H9 (cell line): ENCODE data around the gene TRPM2. TPM values are rescaled to one million over a fixed set of nuclear protein-coding genes. Genes with fewer than 3 reads are reported as not detected.
A peak's percentile ranks its signal among the peaks of the same experiment; 100 is the strongest.

ENCODE experiments used
- DNase-seq: peaks from one replicate; pipeline ENCODE4 v3.0.0-alpha.2; 2017
- H2AFZ ChIP-seq: one replicate; pipeline ENCODE4 v1.6.1; 2013; ENCODE audit warnings: mild to moderate bottlenecking, low read length, control low read depth, moderate library complexity
- H2AK5ac ChIP-seq: 2 replicates; pipeline ENCODE4 v1.6.1; 2013; ENCODE audit warnings: low read length, control low read depth, mixed read lengths; ENCODE audit not compliant: insufficient read length
- H2BK120ac ChIP-seq: one replicate; pipeline ENCODE4 v1.6.1; 2013; ENCODE audit warnings: low read depth, mild to moderate bottlenecking, low read length, control low read depth, inconsistent platforms; ENCODE audit not compliant: poor library complexity, severe bottlenecking
- H2BK12ac ChIP-seq: 2 replicates; pipeline ENCODE4 v1.6.1; 2013; ENCODE audit warnings: low read length, control low read depth, mixed read lengths, low read depth; ENCODE audit not compliant: insufficient read length
- H2BK15ac ChIP-seq: 2 replicates; pipeline ENCODE4 v1.6.1; 2013; ENCODE audit warnings: low read depth, low read length, control low read depth
- H2BK20ac ChIP-seq: one replicate; pipeline ENCODE4 v1.6.1; 2013; ENCODE audit warnings: low read depth, mild to moderate bottlenecking, low read length, control low read depth, inconsistent platforms; ENCODE audit not compliant: poor library complexity, severe bottlenecking
- H2BK5ac ChIP-seq: 2 replicates; pipeline ENCODE4 v1.6.1; 2013; ENCODE audit warnings: low read length, control low read depth, mixed read lengths; ENCODE audit not compliant: insufficient read length
- H3K14ac ChIP-seq: 2 replicates; pipeline ENCODE4 v1.6.1; 2013; ENCODE audit warnings: low read length, control low read depth; ENCODE audit not compliant: insufficient read depth
- H3K18ac ChIP-seq: 2 replicates; pipeline ENCODE4 v1.6.1; 2013; ENCODE audit warnings: low read depth, mild to moderate bottlenecking, mixed read lengths, low read length, control low read depth; ENCODE audit not compliant: insufficient read length
- H3K23ac ChIP-seq: 2 replicates; pipeline ENCODE4 v1.6.1; 2013; ENCODE audit warnings: low read length, control low read depth, mixed read lengths, low read depth; ENCODE audit not compliant: insufficient read length
- H3K23me2 ChIP-seq: 2 replicates; pipeline ENCODE4 v1.6.1; 2013; ENCODE audit warnings: low read depth, mild to moderate bottlenecking, mixed read lengths, low read length, control low read depth; ENCODE audit not compliant: insufficient read length, poor library complexity, severe bottlenecking
- H3K27ac ChIP-seq: 2 replicates; pipeline ENCODE4 v1.5.1; 2013; ENCODE audit warnings: low read length, control low read depth, mixed read lengths, low read depth; ENCODE audit not compliant: insufficient read length
- H3K27me3 ChIP-seq: 2 replicates; pipeline ENCODE4 v1.6.1; 2013; ENCODE audit warnings: low read length, control low read depth, inconsistent platforms; ENCODE audit not compliant: insufficient read depth
- H3K4ac ChIP-seq: 2 replicates; pipeline ENCODE4 v1.6.1; 2013; ENCODE audit warnings: low read depth, mild to moderate bottlenecking, control low read depth, inconsistent platforms, low read length, moderate library complexity
- H3K4me1 ChIP-seq: 2 replicates; pipeline ENCODE4 v1.6.1; 2013; ENCODE audit warnings: low read length, control low read depth, inconsistent platforms; ENCODE audit not compliant: insufficient read depth
- H3K4me2 ChIP-seq: 2 replicates; pipeline ENCODE4 v1.6.1; 2013; ENCODE audit warnings: low read length, control low read depth, mixed read lengths; ENCODE audit not compliant: insufficient read length, insufficient read depth
- H3K56ac ChIP-seq: 2 replicates; pipeline ENCODE4 v1.6.1; 2013; ENCODE audit warnings: low read depth, mild to moderate bottlenecking, mixed read lengths, low read length, control low read depth; ENCODE audit not compliant: insufficient read length
- H3K79me1 ChIP-seq: 2 replicates; pipeline ENCODE4 v1.6.1; 2013; ENCODE audit warnings: low read depth, mild to moderate bottlenecking, moderate library complexity, low read length, control low read depth, inconsistent platforms; ENCODE audit not compliant: insufficient read depth, poor library complexity, severe bottlenecking
- H3K79me2 ChIP-seq: 2 replicates; pipeline ENCODE4 v1.6.1; 2013; ENCODE audit warnings: low read length, control low read depth, inconsistent platforms; ENCODE audit not compliant: insufficient read depth
- H3K9ac ChIP-seq: 2 replicates; pipeline ENCODE4 v1.6.1; 2013; ENCODE audit warnings: low read length, control low read depth, mixed read lengths; ENCODE audit not compliant: insufficient read length; ENCODE audit errors: extremely low read depth
- H3K9me3 ChIP-seq: one replicate; pipeline ENCODE4 v1.6.1; 2013; ENCODE audit warnings: low read depth, low read length, inconsistent platforms; ENCODE audit not compliant: control insufficient read depth
- H3T11ph ChIP-seq: one replicate; pipeline ENCODE4 v1.6.1; 2013; ENCODE audit warnings: mild to moderate bottlenecking, low read length, control low read depth, inconsistent platforms
- H4K20me1 ChIP-seq: one replicate; pipeline ENCODE4 v1.6.1; 2013; ENCODE audit not compliant: control insufficient read depth, insufficient read length, insufficient read depth
- H4K5ac ChIP-seq: 2 replicates; pipeline ENCODE4 v1.6.1; 2013; ENCODE audit warnings: low read depth, mild to moderate bottlenecking, mixed read lengths, low read length, control low read depth; ENCODE audit not compliant: insufficient read length
- H4K8ac ChIP-seq: replicated peaks from 2 replicates; pipeline ENCODE4 v1.6.1; 2013; ENCODE audit warnings: low read length, control low read depth, mixed read lengths, low read depth; ENCODE audit not compliant: insufficient read length
- H4K91ac ChIP-seq: 2 replicates; pipeline ENCODE4 v1.6.1; 2013; ENCODE audit warnings: low read depth, mild to moderate bottlenecking, moderate library complexity, mixed read lengths, low read length, control low read depth; ENCODE audit not compliant: insufficient read length
- H3K27ac Mint-ChIP-seq, 3 experiments: 2 replicates in 2 of 3; 3 replicates in 1 of 3; pipeline ENCODE4 v1.8.0; 2020 to 2021; ENCODE audit warnings: mixed read lengths in 3 of 3, mild to moderate bottlenecking in 1 of 3, moderate library complexity in 1 of 3
- H3K27me3 Mint-ChIP-seq: 2 replicates; pipeline ENCODE4 v1.8.0; 2021; ENCODE audit warnings: low read depth, mild to moderate bottlenecking, moderate library complexity, mixed read lengths
- H3K36me3 Mint-ChIP-seq, 3 experiments: 2 replicates in 2 of 3; 3 replicates in 1 of 3; pipeline ENCODE4 v1.8.0; 2020 to 2021; ENCODE audit warnings: low read depth in 3 of 3, mixed read lengths in 3 of 3; ENCODE audit not compliant: insufficient read depth in 1 of 3
- H3K4me1 Mint-ChIP-seq, 2 experiments: 2 replicates each; pipeline ENCODE4 v1.8.0; 2020; ENCODE audit warnings: mixed read lengths in 2 of 2
- H3K4me3 Mint-ChIP-seq, 2 experiments: 2 replicates in 1 of 2; 3 replicates in 1 of 2; pipeline ENCODE4 v1.8.0; 2020 to 2021; ENCODE audit warnings: mild to moderate bottlenecking in 2 of 2, mixed read lengths in 2 of 2, moderate library complexity in 1 of 2
- H3K9me3 Mint-ChIP-seq, 2 experiments: 2 replicates in 1 of 2; 3 replicates in 1 of 2; pipeline ENCODE4 v1.8.0; 2020; ENCODE audit warnings: mild to moderate bottlenecking in 2 of 2, mixed read lengths in 2 of 2, moderate library complexity in 1 of 2
- WGBS: extraction: QIAGEN DNeasy Blood & Tissue Kit; methylation state at CpG from one replicate; pipeline ENCODE4 v1.1.7; 2013; ENCODE audit warnings: missing lambda C conversion rate, low lambda C conversion rate, mixed read lengths; ENCODE audit not compliant: insufficient read length; ENCODE audit errors: extremely low coverage; 5-methylcytosine and 5-hydroxymethylcytosine counted together
- total RNA-seq: library from RNA; stranded (reverse); gene quantifications from 2 replicates; pipeline ENCODE4 v1.2.1, GENCODE V29; 2021
- TF ChIP-seq, protein P1 (sequence below): fragments of 200-600 bp; sonication (generic); conservative IDR thresholded peaks from 3 replicates; pipeline ENCODE4 v1.8.0; 2021; ENCODE audit warnings: antibody characterized with exemption, mild to moderate bottlenecking

TRPM2 gene
- total RNA-seq, 1 experiment from 2014 or later = 0.68 TPM

DNA sequence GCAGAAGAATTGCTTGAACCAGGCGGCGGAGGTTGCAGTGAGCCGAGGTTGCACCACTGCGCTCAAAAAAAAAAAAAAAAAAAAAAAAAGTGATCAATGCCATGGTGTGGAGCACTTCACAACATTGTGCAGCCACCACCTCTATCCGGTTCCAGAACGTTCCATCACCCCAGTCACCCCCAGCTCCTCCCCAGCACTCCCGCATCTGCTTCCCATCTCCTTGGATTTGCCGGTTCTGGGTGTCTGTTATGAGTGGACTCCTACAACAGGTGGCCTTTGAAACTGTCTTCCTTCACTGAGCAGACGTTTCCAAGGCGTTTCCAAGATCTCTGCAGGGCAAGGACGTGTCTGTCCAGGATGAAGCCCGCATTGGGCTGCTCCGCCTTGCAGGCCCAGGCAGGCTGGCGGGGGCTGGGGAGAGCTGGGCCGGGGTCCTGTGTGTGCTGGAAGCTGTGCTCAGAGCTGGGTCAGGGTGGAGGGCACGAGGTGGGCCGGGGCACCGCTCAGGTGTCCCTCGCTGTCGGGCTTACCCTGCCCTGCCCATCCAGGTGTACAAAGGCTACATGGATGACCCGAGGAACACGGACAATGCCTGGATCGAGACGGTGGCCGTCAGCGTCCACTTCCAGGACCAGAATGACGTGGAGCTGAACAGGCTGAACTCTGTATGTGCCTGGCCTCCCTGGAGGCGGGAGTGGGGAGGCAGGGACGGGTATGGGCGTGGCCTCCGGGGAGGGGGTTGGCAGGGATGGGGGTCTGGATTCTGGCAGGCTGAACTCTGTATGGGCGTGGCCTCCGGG, 87.0 kb downstream of the TRPM2 start:
- H3K4me2 ChIP-seq = no peak overlapping the region
- Mint-ChIP-seq H3K9me3 (no peaks in the 10 kb centered on the region), H3K27ac (peak overlapping the region in 1 of 3 experiments; percentile 77; a peak in 1 of 7 replicates), H3K36me3 (no peaks in the 10 kb centered on the region; a peak in 2 of 7 replicates), H3K27me3 (no peaks in the 10 kb centered on the region; the same call in 1 of the 2 replicates), H3K4me3 (no peak overlapping the region; a peak in 1 of 5 replicates), H3K4me1 (0 out of 4 replicates have a peak, but pooled peaks cover 2 to 5% of the 10 kb centered on the region in 2 experiments)
- no peak overlapping the region for H2BK5ac ChIP-seq
- H2BK12ac ChIP-seq = no peak overlapping the region
- H2BK120ac ChIP-seq = no peak overlapping the region
- no peak overlapping the region for H3K27ac ChIP-seq
- TF ChIP-seq, protein P1, sequence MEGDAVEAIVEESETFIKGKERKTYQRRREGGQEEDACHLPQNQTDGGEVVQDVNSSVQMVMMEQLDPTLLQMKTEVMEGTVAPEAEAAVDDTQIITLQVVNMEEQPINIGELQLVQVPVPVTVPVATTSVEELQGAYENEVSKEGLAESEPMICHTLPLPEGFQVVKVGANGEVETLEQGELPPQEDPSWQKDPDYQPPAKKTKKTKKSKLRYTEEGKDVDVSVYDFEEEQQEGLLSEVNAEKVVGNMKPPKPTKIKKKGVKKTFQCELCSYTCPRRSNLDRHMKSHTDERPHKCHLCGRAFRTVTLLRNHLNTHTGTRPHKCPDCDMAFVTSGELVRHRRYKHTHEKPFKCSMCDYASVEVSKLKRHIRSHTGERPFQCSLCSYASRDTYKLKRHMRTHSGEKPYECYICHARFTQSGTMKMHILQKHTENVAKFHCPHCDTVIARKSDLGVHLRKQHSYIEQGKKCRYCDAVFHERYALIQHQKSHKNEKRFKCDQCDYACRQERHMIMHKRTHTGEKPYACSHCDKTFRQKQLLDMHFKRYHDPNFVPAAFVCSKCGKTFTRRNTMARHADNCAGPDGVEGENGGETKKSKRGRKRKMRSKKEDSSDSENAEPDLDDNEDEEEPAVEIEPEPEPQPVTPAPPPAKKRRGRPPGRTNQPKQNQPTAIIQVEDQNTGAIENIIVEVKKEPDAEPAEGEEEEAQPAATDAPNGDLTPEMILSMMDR = no peak
- no peak overlapping the region for H4K91ac ChIP-seq
- no peak overlapping the region for H2BK20ac ChIP-seq
- H3K27me3 ChIP-seq = no peaks in the 10 kb centered on the region
- no peaks in the 10 kb centered on the region for H3K79me1 ChIP-seq
- H3K23ac ChIP-seq = no peak overlapping the region
- no peaks in the 10 kb centered on the region for H3K9me3 ChIP-seq
- H3K4ac ChIP-seq = no peak overlapping the region
- no peak overlapping the region for H4K8ac ChIP-seq
- no peak overlapping the region for H2AFZ ChIP-seq
- no peaks in the 10 kb centered on the region for H3K79me2 ChIP-seq
- no peaks in the 10 kb centered on the region for H3K23me2 ChIP-seq
- no peak overlapping the region for H2AK5ac ChIP-seq
- no peak overlapping the region for H2BK15ac ChIP-seq
- no peak overlapping the region for H3T11ph ChIP-seq
- no peak overlapping the region for H3K18ac ChIP-seq
- H4K20me1 ChIP-seq = no peaks in the 10 kb centered on the region
- no peak overlapping the region for H4K5ac ChIP-seq
- DNase-seq = no peak
- no peak overlapping the region for H3K56ac ChIP-seq
- H3K14ac ChIP-seq = peak overlapping the region; percentile 17; the same call in 1 of the 2 replicates
- WGBS = no CpG with 5 or more reads among the region's 33 CpGs
- no peak overlapping the region for H3K9ac ChIP-seq
- no peaks in the 10 kb centered on the region for H3K4me1 ChIP-seq
